T-cell (primary cell): Measurements from ENCODE around the gene DGAT2. TPM values are rescaled to one million over a fixed set of nuclear protein-coding genes. Genes with fewer than 3 reads are reported as not detected.

Source experiments
- ATAC-seq, 4 experiments: fragments of 200-7000 bp in 3 of 4; fragments of 150-1000 bp in 1 of 4; cut with Tn5 transposase; replicated peaks in 1 of 4; 1 replicate in 3 of 4; 2 replicates in 1 of 4; pipeline ENCODE4 v1.10.0; 2021; ENCODE audit warnings: moderate library complexity in 3 of 4, mild to moderate bottlenecking in 2 of 4, moderate number of reproducible peaks in 1 of 4
- CTCF ChIA-PET, 2 donors: fragments of 300-600 bp; sonication (Branson Sonifier 250); formaldehyde crosslinking; loops; one replicate each; lab custom pipeline; 2022; ENCODE audit warnings: antibody characterized with exemption in 2 of 2; lab: Charles Lee
- POLR2A ChIA-PET, 2 donors: fragments of 300-600 bp; sonication (Branson Sonifier 250); formaldehyde crosslinking; loops; one replicate each; lab custom pipeline; 2022; ENCODE audit warnings: antibody characterized with exemption in 2 of 2; lab: Charles Lee
- DNase-seq, 35 experiments: peaks; one replicate each; pipeline versions ENCODE4 v3.0.0 to v3.0.0-alpha.2; 2013 to 2023
- H3K27ac ChIP-seq: one replicate; pipeline ENCODE4 v1.5.1; 2013; ENCODE audit warnings: low read length
- H3K27me3 ChIP-seq, 2 experiments: replicated peaks in 1 of 2; 1 replicate in 1 of 2; 2 replicates in 1 of 2; pipeline versions ENCODE4 v1.6.1 to v1.7.0; 2013; ENCODE audit warnings: low read length in 1 of 2, mixed read lengths in 1 of 2; ENCODE audit not compliant: control insufficient read depth in 2 of 2, insufficient read depth in 2 of 2; ENCODE audit errors: extremely low read depth in 1 of 2
- H3K36me3 ChIP-seq, 2 donors: 1 replicate in 1 of 2; 2 replicates in 1 of 2; pipeline versions ENCODE4 v1.6.1 to v1.7.0; 2013; ENCODE audit warnings: low read length in 1 of 2; ENCODE audit not compliant: control insufficient read depth in 2 of 2, insufficient read depth in 1 of 2; ENCODE audit errors: extremely low read depth in 1 of 2
- H3K4me1 ChIP-seq, 2 experiments: 1 replicate in 1 of 2; 2 replicates in 1 of 2; pipeline versions ENCODE4 v1.6.1 to v1.7.0; 2013; ENCODE audit warnings: low read length in 2 of 2, mixed read lengths in 1 of 2; ENCODE audit not compliant: insufficient read depth in 2 of 2, control insufficient read depth in 1 of 2; ENCODE audit errors: extremely low read depth in 1 of 2
- H3K4me3 ChIP-seq, 2 donors: 1 replicate in 1 of 2; 2 replicates in 1 of 2; pipeline versions ENCODE4 v1.5.1 to v1.7.0; 2013; ENCODE audit warnings: mild to moderate bottlenecking in 2 of 2, low read length in 1 of 2, moderate library complexity in 1 of 2; ENCODE audit not compliant: control insufficient read depth in 1 of 2; ENCODE audit errors: extremely low read depth in 1 of 2
- H3K9me3 ChIP-seq: 2 replicates; pipeline ENCODE4 v1.7.0; 2013
- H3K27ac Mint-ChIP-seq, 2 donors: one replicate each; pipeline ENCODE4 v1.8.0; 2020 to 2021; ENCODE audit warnings: mild to moderate bottlenecking in 2 of 2, mixed read lengths in 2 of 2
- H3K27me3 Mint-ChIP-seq, 2 donors: one replicate each; pipeline ENCODE4 v1.8.0; 2021 to 2022; ENCODE audit warnings: mixed read lengths in 2 of 2
- H3K36me3 Mint-ChIP-seq: one replicate; pipeline ENCODE4 v1.8.0; 2021; ENCODE audit warnings: mixed read lengths
- H3K4me1 Mint-ChIP-seq, 3 donors: one replicate each; pipeline ENCODE4 v1.8.0; 2020 to 2022; ENCODE audit warnings: mixed read lengths in 3 of 3, mild to moderate bottlenecking in 1 of 3
- H3K4me3 Mint-ChIP-seq, 3 donors: one replicate each; pipeline ENCODE4 v1.8.0; 2020 to 2022; ENCODE audit warnings: mild to moderate bottlenecking in 3 of 3, mixed read lengths in 3 of 3, moderate library complexity in 3 of 3
- H3K9me3 Mint-ChIP-seq, 3 donors: one replicate each; pipeline ENCODE4 v1.8.0; 2020 to 2022; ENCODE audit warnings: mixed read lengths in 3 of 3
- WGBS: methylation state at CpG from one replicate; pipeline ENCODE4 v1.1.5; 2013; ENCODE audit warnings: missing lambda C conversion rate; ENCODE audit not compliant: insufficient coverage; 5-methylcytosine and 5-hydroxymethylcytosine counted together
- total RNA-seq, 35 experiments: library from RNA in 6 of 35; stranded (reverse) in 6 of 35; fragments of 120-200 nt in 1 of 35; gene quantifications; one replicate each; pipeline versions ENCODE4 v1.2.1 to v1.2.4 and lab custom pipeline; 2013 to 2026

DGAT2 gene
- total RNA-seq, 5 donors from 2014 or later (not counting 1 experiment from before 2014, with no cell fraction given), result 0.14 to 1.2 (median 0.61) TPM

DNA sequence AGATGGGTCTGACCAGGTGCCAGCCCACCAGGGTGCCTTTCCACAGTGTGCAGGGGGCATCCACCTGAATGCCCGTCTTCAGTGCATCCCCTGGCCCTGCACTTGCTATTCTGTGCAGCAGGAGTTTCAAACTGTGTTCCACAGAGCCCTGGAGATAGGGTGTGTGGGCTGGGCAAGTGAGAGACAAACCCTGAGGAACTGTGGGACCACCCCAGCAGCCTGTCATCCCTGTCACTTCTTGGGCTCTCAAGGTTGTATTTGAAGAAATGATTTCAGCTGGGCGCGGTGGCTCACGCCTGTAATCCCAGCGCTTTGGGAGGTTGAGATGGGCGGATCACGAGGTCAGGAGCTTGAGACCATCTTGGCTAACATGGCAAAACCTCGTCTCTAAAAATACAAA, 6.4 kb upstream of the DGAT2 start:
- Mint-ChIP-seq H3K4me1 (peaks cover 0 to 3% (median under 1%) of the 10 kb centered on the region in 3 donors), H3K9me3 (no peaks in the 10 kb centered on the region), H3K36me3 (no peaks in the 10 kb centered on the region), H3K27ac (no peak overlapping the region), H3K4me3 (no peak overlapping the region), H3K27me3 (peaks cover 0 to 3% of the 10 kb centered on the region in 2 donors)
- Histone ChIP-seq H3K4me3 (no peak overlapping the region), H3K4me1 (no peaks in the 10 kb centered on the region), H3K36me3 (no peaks in the 10 kb centered on the region), H3K9me3 (no peaks in the 10 kb centered on the region), H3K27me3 (peaks cover 0 to under 1% of the 10 kb centered on the region in 2 experiments), H3K27ac (no peak overlapping the region)
- WGBS, result 94% methylated on average over 6 of the region's 8 CpGs
- CTCF ChIA-PET, result no interaction called here
- POLR2A ChIA-PET, result interaction anchor here (0.6 to 0.7 kb wide), 2 partner anchors 61 to 1430 kb away, joined by 4 to 9 read pairs; no protein-coding TSS in a partner anchor
- DNase-seq (no peak), ATAC-seq (no peak)

DNA sequence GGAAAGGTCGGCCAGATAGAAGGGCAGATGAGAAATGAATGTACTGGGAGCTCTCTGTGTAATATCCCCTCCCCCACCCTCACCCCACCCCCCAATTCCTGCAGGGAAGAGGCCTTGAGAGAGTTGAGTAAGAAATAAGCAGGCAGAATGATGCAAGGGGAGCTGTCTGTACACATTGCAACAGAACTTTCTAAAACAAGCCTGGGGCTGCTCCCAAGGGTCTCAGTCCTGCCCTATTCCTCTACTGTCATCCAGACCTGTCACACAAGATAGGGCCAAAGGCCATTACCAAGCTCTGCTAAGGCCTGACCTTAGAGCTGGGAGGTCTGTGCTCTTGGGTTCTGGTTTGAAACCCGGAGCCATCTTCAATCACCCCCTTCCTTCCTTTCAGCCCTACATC, 5.7 kb upstream of the DGAT2 start:
- Mint-ChIP-seq H3K4me1 (peaks cover 5 to 10% (median 6%) of the 10 kb centered on the region in 3 donors), H3K27ac (no peak overlapping the region), H3K9me3 (no peaks in the 10 kb centered on the region), H3K36me3 (no peaks in the 10 kb centered on the region), H3K4me3 (no peak overlapping the region), H3K27me3 (peaks cover 0 to 8% of the 10 kb centered on the region in 2 donors)
- 100% methylated on average over 1 of the region's 2 CpGs for WGBS
- ATAC-seq (no peak), DNase-seq (no peak)
- ChIA-PET POLR2A (no interaction called here), CTCF (no interaction called here)
- no peak overlapping the region for H3K27ac ChIP-seq
- H3K9me3 ChIP-seq, result no peaks in the 10 kb centered on the region
- no peaks in the 10 kb centered on the region for H3K36me3 ChIP-seq
- H3K27me3 ChIP-seq, result peaks cover 0 to 7% of the 10 kb centered on the region in 2 experiments
- no peak overlapping the region for H3K4me3 ChIP-seq
- peaks cover 0 to 4% of the 10 kb centered on the region in 2 experiments for H3K4me1 ChIP-seq

DNA sequence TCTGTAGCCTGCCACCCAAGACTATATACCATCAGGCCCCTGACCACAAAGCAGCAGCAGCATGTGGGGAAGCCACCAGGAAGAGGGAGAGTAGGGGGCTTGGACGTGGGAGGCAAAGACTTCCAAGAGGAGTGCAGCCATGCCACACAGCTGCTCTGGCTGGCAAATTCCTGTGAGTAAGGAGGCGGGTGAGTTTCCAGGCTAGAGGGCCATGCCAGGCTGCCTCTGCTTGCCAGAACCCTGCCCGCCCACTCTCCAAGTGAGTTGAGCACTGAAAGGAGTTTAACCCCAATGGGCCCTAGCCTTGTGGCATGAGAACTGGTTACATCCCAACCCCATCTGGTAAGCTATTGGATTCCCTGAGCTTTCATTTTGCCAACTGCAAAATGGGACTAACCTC, 4.7 kb upstream of the DGAT2 start:
- H3K4me1 Mint-ChIP-seq, result peaks cover 8 to 15% (median 11%) of the 10 kb centered on the region in 3 donors
- no peak overlapping the region for H3K27ac ChIP-seq
- 89% methylated on average over 3 of the region's 3 CpGs for WGBS
- POLR2A ChIA-PET, result no interaction called here
- H3K4me3 Mint-ChIP-seq, result no peak overlapping the region
- H3K36me3 ChIP-seq, result no peaks in the 10 kb centered on the region
- peaks cover 0 to 14% of the 10 kb centered on the region in 2 experiments for H3K27me3 ChIP-seq
- DNase-seq, result no peak
- H3K9me3 ChIP-seq, result no peaks in the 10 kb centered on the region
- H3K36me3 Mint-ChIP-seq, result no peaks in the 10 kb centered on the region
- no peak overlapping the region for H3K27ac Mint-ChIP-seq
- peaks cover 0 to 12% of the 10 kb centered on the region in 2 donors for H3K27me3 Mint-ChIP-seq
- CTCF ChIA-PET, result interaction anchor here in 1 of 2 donors (0.6 kb wide), 1 partner anchor 70 kb away, joined by 3 read pairs; no protein-coding TSS in a partner anchor
- no peaks in the 10 kb centered on the region for H3K9me3 Mint-ChIP-seq
- no peak for ATAC-seq
- H3K4me1 ChIP-seq, result peaks cover 3 to 11% of the 10 kb centered on the region in 2 experiments
- H3K4me3 ChIP-seq, result no peak overlapping the region

DNA sequence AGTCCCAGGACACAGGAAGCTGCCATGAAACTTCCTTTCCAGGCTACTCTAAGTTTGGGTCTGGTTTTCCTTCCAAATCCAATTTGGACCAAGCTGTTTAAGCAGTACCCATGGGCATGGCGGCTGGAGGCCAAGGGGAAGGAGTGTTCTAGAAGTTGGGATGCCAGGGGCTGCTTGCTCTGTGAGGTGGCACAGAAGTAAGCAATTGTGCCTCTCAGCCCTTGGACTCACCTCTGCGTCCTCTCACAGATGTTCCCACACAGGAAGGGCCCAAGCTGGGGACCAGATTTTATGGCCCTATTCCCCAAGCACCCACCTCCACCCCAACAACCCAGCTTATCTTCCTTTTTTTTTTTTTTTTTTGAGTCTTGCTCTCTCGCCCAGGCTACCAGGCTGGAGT, 3.5 kb upstream of the DGAT2 start:
- Mint-ChIP-seq H3K9me3 (no peaks in the 10 kb centered on the region), H3K36me3 (no peaks in the 10 kb centered on the region), H3K4me3 (no peak overlapping the region), H3K27ac (no peak overlapping the region), H3K4me1 (peaks cover 11 to 21% (median 15%) of the 10 kb centered on the region in 3 donors), H3K27me3 (peaks cover 10 to 17% of the 10 kb centered on the region in 2 donors)
- CTCF ChIA-PET, result interaction anchor here in 1 of 2 donors (0.6 kb wide), 1 partner anchor 596 kb away, joined by 5 read pairs; no protein-coding TSS in a partner anchor
- Histone ChIP-seq H3K27ac (no peak overlapping the region), H3K9me3 (no peaks in the 10 kb centered on the region), H3K27me3 (peaks cover 3 to 24% of the 10 kb centered on the region in 2 experiments), H3K4me1 (peaks cover 5 to 18% of the 10 kb centered on the region in 2 experiments), H3K36me3 (no peaks in the 10 kb centered on the region), H3K4me3 (no peak overlapping the region)
- ATAC-seq (no peak), DNase-seq (no peak)
- POLR2A ChIA-PET, result no interaction called here
- WGBS, result 79% methylated on average over 2 of the region's 3 CpGs

DNA sequence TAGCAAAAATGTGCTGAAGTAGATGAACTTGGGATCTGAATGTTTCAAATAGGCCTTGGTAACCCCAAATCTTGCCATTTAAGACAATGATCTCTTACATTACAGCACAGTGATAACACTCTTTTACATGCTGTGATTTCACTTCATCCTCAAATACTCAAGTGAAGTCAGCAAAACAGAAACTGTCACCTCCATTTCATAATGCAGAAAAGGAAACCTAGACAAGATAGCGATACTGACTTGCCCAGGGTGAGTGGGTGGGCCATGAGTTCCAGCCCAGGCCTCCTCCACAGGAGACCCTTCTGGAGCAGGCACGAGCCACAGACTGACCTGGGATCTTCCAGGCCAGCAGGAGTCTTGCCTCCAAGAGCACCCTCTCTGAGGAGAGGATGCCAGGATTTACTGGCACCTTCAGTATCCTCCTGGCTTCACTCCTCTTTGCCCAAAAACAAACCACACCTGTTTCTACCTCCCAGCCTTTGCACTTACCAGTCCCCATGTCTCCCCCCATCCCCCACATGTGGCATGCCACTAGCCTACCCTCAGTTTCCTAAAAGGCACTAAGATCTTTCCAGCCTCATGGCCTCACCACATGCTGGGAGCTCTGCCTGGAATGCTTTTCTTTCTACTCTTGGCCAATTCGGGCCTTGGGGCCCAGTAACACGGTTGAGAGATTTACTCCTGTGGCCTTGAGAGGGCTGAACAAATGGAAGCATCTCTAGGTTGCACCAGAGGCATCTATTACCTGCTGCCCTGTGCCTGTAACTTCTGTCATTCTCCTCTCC, 1.9 kb upstream of the DGAT2 start:
- Mint-ChIP-seq H3K27ac (no peak overlapping the region), H3K36me3 (no peaks in the 10 kb centered on the region), H3K27me3 (peaks cover 13 to 20% of the 10 kb centered on the region in 2 donors), H3K4me1 (peaks cover 11 to 21% (median 15%) of the 10 kb centered on the region in 3 donors), H3K4me3 (peak overlapping the region in 1 of 3 donors; percentile 86), H3K9me3 (no peaks in the 10 kb centered on the region)
- Histone ChIP-seq H3K4me3 (no peak overlapping the region), H3K27me3 (peaks cover 3 to 29% of the 10 kb centered on the region in 2 experiments), H3K36me3 (no peaks in the 10 kb centered on the region), H3K4me1 (peaks cover 5 to 18% of the 10 kb centered on the region in 2 experiments), H3K27ac (no peak overlapping the region), H3K9me3 (no peaks in the 10 kb centered on the region)
- WGBS, result 87% methylated on average over 4 of the region's 4 CpGs
- DNase-seq (no peak), ATAC-seq (no peak)
- ChIA-PET CTCF (no interaction called here), POLR2A (no interaction called here)

DNA sequence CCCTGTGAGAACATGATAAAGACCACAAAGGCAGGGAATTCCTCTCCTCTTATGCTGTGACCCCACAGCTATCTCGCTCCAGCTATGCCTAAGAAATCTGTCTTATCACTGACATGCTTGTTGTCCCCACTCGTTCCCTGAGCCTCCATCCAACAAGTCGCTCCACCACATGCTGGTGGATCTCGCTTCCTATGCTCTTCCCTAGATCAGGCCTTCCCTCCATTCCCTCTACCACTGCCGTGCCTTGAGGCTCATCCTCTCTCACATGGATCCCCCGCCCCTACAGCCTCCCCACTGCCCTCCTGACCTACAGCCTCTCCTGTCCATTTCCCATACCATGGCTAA, 1.4 kb upstream of the DGAT2 start:
- Mint-ChIP-seq H3K4me1 (peaks cover 11 to 21% (median 15%) of the 10 kb centered on the region in 3 donors), H3K27ac (no peak overlapping the region), H3K4me3 (peak overlapping the region in 2 of 3 donors; percentile 2 to 86), H3K36me3 (no peaks in the 10 kb centered on the region), H3K9me3 (no peaks in the 10 kb centered on the region), H3K27me3 (peaks cover 13 to 20% of the 10 kb centered on the region in 2 donors)
- POLR2A ChIA-PET, result no interaction called here
- no peaks in the 10 kb centered on the region for H3K36me3 ChIP-seq
- H3K9me3 ChIP-seq, result no peaks in the 10 kb centered on the region
- H3K4me3 ChIP-seq, result no peak overlapping the region
- ATAC-seq, result no peak
- no peak for DNase-seq
- WGBS, result 93% methylated on average over 6 of the region's 6 CpGs
- CTCF ChIA-PET, result no interaction called here
- peaks cover 3 to 29% of the 10 kb centered on the region in 2 experiments for H3K27me3 ChIP-seq
- H3K4me1 ChIP-seq, result peaks cover 5 to 18% of the 10 kb centered on the region in 2 experiments
- no peak overlapping the region for H3K27ac ChIP-seq
